GDM1 (cell line): ENCODE measurements around the gene VAV1.
"Not testable (repeated sequence)": the region's sequence is repeated elsewhere in the genome, so short reads cannot be mapped to it uniquely, and the experiment has no call there.

Experiments
- DNase-seq: peaks from one replicate; lab custom pipeline; 2025; lab: John Stamatoyannopoulos, UW

The VAV1 gene

GRCh38 chr19:6852001-6852400 is 79.5 kb downstream of the VAV1 start:
- no peak for DNase-seq

GRCh38 chr19:6853868-6854267 is 81.4 kb downstream of the VAV1 start:
- no peak for DNase-seq

- no peak for DNase-seq
Measured at GRCh38 chr19:6854758-6855157, 82.2 kb downstream of the VAV1 start.

GRCh38 chr19:6856749-6857372 is 84.4 kb downstream of the VAV1 start:
- DNase-seq = no peak

- DNase-seq = no peak
Measured at GRCh38 chr19:6861683-6862286, 89.3 kb downstream of the VAV1 start.

GRCh38 chr19:6862673-6863078 is 90.2 kb downstream of the VAV1 start:
- peak; percentile 82 for DNase-seq

GRCh38 chr19:6864325-6864940 is 91.9 kb downstream of the VAV1 start:
- no peak for DNase-seq

- no peak for DNase-seq
Measured at GRCh38 chr19:6865849-6866248, 93.3 kb downstream of the VAV1 start.

- no peak for DNase-seq
Measured at GRCh38 chr19:6866741-6867151, 94.2 kb downstream of the VAV1 start.

- DNase-seq = peak; percentile 51
Measured at GRCh38 chr19:6868351-6868750, 95.8 kb downstream of the VAV1 start.

- not testable (repeated sequence) for DNase-seq
Measured at GRCh38 chr19:6869151-6869882, 96.8 kb downstream of the VAV1 start.

GRCh38 chr19:6873708-6874431 is 101.4 kb downstream of the VAV1 start:
- no peak for DNase-seq

- no peak for DNase-seq
Measured at GRCh38 chr19:6875218-6875617, 102.7 kb downstream of the VAV1 start.

GRCh38 chr19:6876748-6877147 is 104.2 kb downstream of the VAV1 start:
- no peak for DNase-seq

- no peak for DNase-seq
Measured at GRCh38 chr19:6877766-6878165, 105.3 kb downstream of the VAV1 start.

- DNase-seq = no peak
Measured at GRCh38 chr19:6886277-6886897, 113.9 kb downstream of the VAV1 start.

GRCh38 chr19:6887316-6887715 is 114.8 kb downstream of the VAV1 start, which contains the start of gene ADGRE1:
Gene ADGRE1, plus strand, starts transcription at chr19:6887579. Its CDS starts 30 bp downstream, at chr19:6887609.
- DNase-seq = no peak

- DNase-seq = no peak
Measured at GRCh38 chr19:6888967-6889366, 116.5 kb downstream of the VAV1 start.

- DNase-seq = no peak
Measured at GRCh38 chr19:6890401-6890913, 117.9 kb downstream of the VAV1 start.

- DNase-seq = no peak
Measured at GRCh38 chr19:6890938-6891337, 118.4 kb downstream of the VAV1 start.

- peak; percentile 79 for DNase-seq
Measured at GRCh38 chr19:6891761-6892385, 119.4 kb downstream of the VAV1 start.
